GM23338 (cell line): ENCODE measurements around the gene SLC9A9. TPM values are rescaled to one million over a fixed set of nuclear protein-coding genes. Genes with fewer than 3 reads are reported as not detected.

Source experiments
- ATAC-seq: fragments of 200-7000 bp; cut with Tn5 transposase; 3 replicates; pipeline ENCODE4 v1.9.1; 2020
- DNase-seq: peaks from one replicate; pipeline ENCODE4 v3.0.0-alpha.2; 2015; ENCODE audit warnings: low spot score
- H2AFZ ChIP-seq: fragments of 200-600 bp; sonication (generic); 2 replicates; pipeline ENCODE4 v1.8.0; 2016; ENCODE audit warnings: antibody characterized with exemption, mild to moderate bottlenecking, moderate library complexity
- H3F3A ChIP-seq: fragments of 200-600 bp; sonication (generic); replicated peaks from 2 replicates; pipeline ENCODE4 v1.8.0; 2017; ENCODE audit warnings: antibody characterized with exemption, mixed run types, low read depth
- H3K27ac ChIP-seq: fragments of 200-600 bp; sonication (generic); 2 replicates; pipeline ENCODE4 v1.6.1; 2016; ENCODE audit warnings: low read depth
- H3K27me3 ChIP-seq: fragments of 200-600 bp; sonication (generic); 2 replicates; pipeline ENCODE4 v1.8.0; 2016; ENCODE audit warnings: mild to moderate bottlenecking, mixed run types, moderate library complexity; ENCODE audit not compliant: insufficient read depth
- H3K36me3 ChIP-seq: fragments of 200-600 bp; sonication (generic); 2 replicates; pipeline ENCODE4 v1.8.0; 2016; ENCODE audit warnings: mild to moderate bottlenecking; ENCODE audit not compliant: insufficient read depth
- H3K4me1 ChIP-seq: fragments of 200-600 bp; sonication (generic); 2 replicates; pipeline ENCODE4 v1.8.0; 2016; ENCODE audit warnings: mild to moderate bottlenecking, moderate library complexity; ENCODE audit not compliant: insufficient read depth
- H3K4me2 ChIP-seq: fragments of 200-600 bp; sonication (generic); 2 replicates; pipeline ENCODE4 v1.7.1; 2017; ENCODE audit warnings: mixed run types
- H3K4me3 ChIP-seq: fragments of 200-600 bp; sonication (generic); 2 replicates; pipeline ENCODE4 v1.6.1; 2016; ENCODE audit warnings: mixed run types
- H3K79me2 ChIP-seq: fragments of 200-600 bp; sonication (generic); replicated peaks from 2 replicates; pipeline ENCODE4 v1.8.0; 2017; ENCODE audit warnings: mild to moderate bottlenecking; ENCODE audit not compliant: insufficient read depth
- H3K9me2 ChIP-seq: fragments of 200-600 bp; sonication (generic); 2 replicates; pipeline ENCODE4 v1.8.0; 2017; ENCODE audit not compliant: insufficient read depth
- H4K20me1 ChIP-seq: fragments of 200-600 bp; sonication (generic); replicated peaks from 2 replicates; pipeline ENCODE4 v1.8.0; 2017; ENCODE audit warnings: mild to moderate bottlenecking; ENCODE audit not compliant: insufficient read depth
- H3K27ac Mint-ChIP-seq: 2 replicates; pipeline ENCODE4 v1.8.0; 2020; ENCODE audit warnings: inconsistent platforms, mild to moderate bottlenecking, moderate library complexity, mixed read lengths
- H3K27me3 Mint-ChIP-seq: 3 replicates; pipeline ENCODE4 v1.8.0; 2022; ENCODE audit warnings: low read depth, mild to moderate bottlenecking, moderate library complexity, mixed read lengths, inconsistent platforms; ENCODE audit not compliant: insufficient read depth, poor library complexity
- H3K36me3 Mint-ChIP-seq: 3 replicates; pipeline ENCODE4 v1.8.0; 2021; ENCODE audit warnings: low read depth, mild to moderate bottlenecking, inconsistent platforms, moderate library complexity, mixed read lengths
- H3K4me1 Mint-ChIP-seq: 3 replicates; pipeline ENCODE4 v1.8.0; 2020; ENCODE audit warnings: mild to moderate bottlenecking, inconsistent platforms, mixed read lengths
- H3K4me3 Mint-ChIP-seq: 3 replicates; pipeline ENCODE4 v1.8.0; 2021; ENCODE audit warnings: moderate library complexity, mild to moderate bottlenecking, inconsistent platforms, mixed read lengths
- H3K9me3 Mint-ChIP-seq: 3 replicates; pipeline ENCODE4 v1.8.0; 2020; ENCODE audit warnings: moderate library complexity, mild to moderate bottlenecking, inconsistent platforms, mixed read lengths
- CREB1 ChIP-seq: fragments of 250-450 bp; sonication (Bioruptor Pico); IDR thresholded peaks from 2 replicates; pipeline ENCODE4 v1.5.0; 2020; ENCODE audit warnings: low read depth, mild to moderate bottlenecking, moderate library complexity
- CTCF ChIP-seq, 2 experiments: fragments of 200-600 bp in 1 of 2; sonication (generic) in 1 of 2; conservative IDR thresholded peaks; 2 replicates each; pipeline versions ENCODE4 v1.5.1 to v1.6.1; 2016 to 2017; ENCODE audit warnings: antibody characterized with exemption in 2 of 2, low read depth in 2 of 2, mild to moderate bottlenecking in 2 of 2, moderate library complexity in 1 of 2
- ETS1 ChIP-seq: IDR thresholded peaks from 2 replicates; pipeline ENCODE4 v1.6.1; 2016; ENCODE audit warnings: antibody characterized with exemption
- EZH2 ChIP-seq: fragments of 200-600 bp; sonication (generic); IDR thresholded peaks from one replicate; pipeline ENCODE4 v1.8.0; 2017; ENCODE audit warnings: antibody characterized with exemption, mild to moderate bottlenecking, low read depth; ENCODE audit not compliant: unreplicated experiment
- EZH2phosphoT487 ChIP-seq: fragments of 200-600 bp; sonication (generic); IDR thresholded peaks from one replicate; pipeline ENCODE4 v1.8.1; 2018; ENCODE audit warnings: antibody characterized with exemption; ENCODE audit not compliant: unreplicated experiment
- JUNB ChIP-seq: IDR thresholded peaks from one replicate; pipeline ENCODE4 v1.6.1; 2016; ENCODE audit warnings: antibody characterized with exemption; ENCODE audit not compliant: unreplicated experiment
- NANOG ChIP-seq: IDR thresholded peaks from 2 replicates; pipeline ENCODE4 v1.6.1; 2016; ENCODE audit warnings: antibody characterized with exemption, borderline replicate concordance
- POLR2AphosphoS5 ChIP-seq: IDR thresholded peaks from 2 replicates; pipeline ENCODE4 v1.6.1; 2016; ENCODE audit warnings: antibody characterized with exemption, low read depth
- REST ChIP-seq: IDR thresholded peaks from one replicate; pipeline ENCODE4 v1.6.1; 2018; ENCODE audit warnings: antibody characterized with exemption; ENCODE audit not compliant: unreplicated experiment
- STAT1 ChIP-seq: IDR thresholded peaks from one replicate; pipeline ENCODE4 v1.6.1; 2016; ENCODE audit warnings: antibody characterized with exemption; ENCODE audit not compliant: unreplicated experiment
- ZNF114 ChIP-seq: fragments of 250-450 bp; sonication (Bioruptor Pico); IDR thresholded peaks from 2 replicates; pipeline ENCODE4 v1.5.0; 2020; ENCODE audit warnings: mild to moderate bottlenecking, moderate library complexity
- ZNF331 ChIP-seq: fragments of 250-450 bp; sonication (Bioruptor Pico); IDR thresholded peaks from 2 replicates; pipeline ENCODE4 v1.5.0; 2020; ENCODE audit warnings: low read depth, mild to moderate bottlenecking, moderate library complexity
- polyA plus RNA-seq: library from polyadenylated mRNA; unstranded; fragments of >200 nt; fragmentation: Nextera tagmentation; extraction: Ambion mirVana; gene quantifications from 2 replicates; pipeline ENCODE4 v1.2.1, GENCODE V29; 2016
- total RNA-seq: library from RNA; depleted of rRNA; stranded (reverse); fragments of >200 nt; shearing (Covaris generic); gene quantifications from 2 replicates; pipeline ENCODE4 v1.2.3, GENCODE V29; 2014
- TF ChIP-seq, protein P1 (sequence below): fragments of 250-450 bp; sonication (Bioruptor Pico); IDR thresholded peaks from 2 replicates; pipeline ENCODE4 v1.5.0; 2020; ENCODE audit warnings: mild to moderate bottlenecking, moderate library complexity

The SLC9A9 gene
- total and polyA plus RNA-seq, 2 experiments from 2014 or later, result 1.3 to 1.6 TPM

- no peaks in the 10 kb centered on the region for H3F3A ChIP-seq
- peaks cover 23% of the 10 kb centered on the region for H3K4me1 ChIP-seq
- ATAC-seq (no peak), DNase-seq (no peak)
- H2AFZ ChIP-seq, result peak overlapping the region; percentile 67
- H3K27me3 ChIP-seq, result no peaks in the 10 kb centered on the region
- no peak overlapping the region for H3K4me2 ChIP-seq
- Mint-ChIP-seq H3K27me3 (peaks cover 6% of the 10 kb centered on the region), H3K4me3 (no peak overlapping the region), H3K4me1 (peaks cover 31% of the 10 kb centered on the region), H3K9me3 (no peaks in the 10 kb centered on the region), H3K36me3 (no peaks in the 10 kb centered on the region), H3K27ac (peak overlapping the region; percentile 8; the same call in 1 of the 2 replicates)
- no peaks in the 10 kb centered on the region for H4K20me1 ChIP-seq
- H3K9me2 ChIP-seq, result peaks cover 12% of the 10 kb centered on the region; the same call in 1 of the 2 replicates
- H3K27ac ChIP-seq, result no peak overlapping the region
- TF ChIP-seq, protein P1, sequence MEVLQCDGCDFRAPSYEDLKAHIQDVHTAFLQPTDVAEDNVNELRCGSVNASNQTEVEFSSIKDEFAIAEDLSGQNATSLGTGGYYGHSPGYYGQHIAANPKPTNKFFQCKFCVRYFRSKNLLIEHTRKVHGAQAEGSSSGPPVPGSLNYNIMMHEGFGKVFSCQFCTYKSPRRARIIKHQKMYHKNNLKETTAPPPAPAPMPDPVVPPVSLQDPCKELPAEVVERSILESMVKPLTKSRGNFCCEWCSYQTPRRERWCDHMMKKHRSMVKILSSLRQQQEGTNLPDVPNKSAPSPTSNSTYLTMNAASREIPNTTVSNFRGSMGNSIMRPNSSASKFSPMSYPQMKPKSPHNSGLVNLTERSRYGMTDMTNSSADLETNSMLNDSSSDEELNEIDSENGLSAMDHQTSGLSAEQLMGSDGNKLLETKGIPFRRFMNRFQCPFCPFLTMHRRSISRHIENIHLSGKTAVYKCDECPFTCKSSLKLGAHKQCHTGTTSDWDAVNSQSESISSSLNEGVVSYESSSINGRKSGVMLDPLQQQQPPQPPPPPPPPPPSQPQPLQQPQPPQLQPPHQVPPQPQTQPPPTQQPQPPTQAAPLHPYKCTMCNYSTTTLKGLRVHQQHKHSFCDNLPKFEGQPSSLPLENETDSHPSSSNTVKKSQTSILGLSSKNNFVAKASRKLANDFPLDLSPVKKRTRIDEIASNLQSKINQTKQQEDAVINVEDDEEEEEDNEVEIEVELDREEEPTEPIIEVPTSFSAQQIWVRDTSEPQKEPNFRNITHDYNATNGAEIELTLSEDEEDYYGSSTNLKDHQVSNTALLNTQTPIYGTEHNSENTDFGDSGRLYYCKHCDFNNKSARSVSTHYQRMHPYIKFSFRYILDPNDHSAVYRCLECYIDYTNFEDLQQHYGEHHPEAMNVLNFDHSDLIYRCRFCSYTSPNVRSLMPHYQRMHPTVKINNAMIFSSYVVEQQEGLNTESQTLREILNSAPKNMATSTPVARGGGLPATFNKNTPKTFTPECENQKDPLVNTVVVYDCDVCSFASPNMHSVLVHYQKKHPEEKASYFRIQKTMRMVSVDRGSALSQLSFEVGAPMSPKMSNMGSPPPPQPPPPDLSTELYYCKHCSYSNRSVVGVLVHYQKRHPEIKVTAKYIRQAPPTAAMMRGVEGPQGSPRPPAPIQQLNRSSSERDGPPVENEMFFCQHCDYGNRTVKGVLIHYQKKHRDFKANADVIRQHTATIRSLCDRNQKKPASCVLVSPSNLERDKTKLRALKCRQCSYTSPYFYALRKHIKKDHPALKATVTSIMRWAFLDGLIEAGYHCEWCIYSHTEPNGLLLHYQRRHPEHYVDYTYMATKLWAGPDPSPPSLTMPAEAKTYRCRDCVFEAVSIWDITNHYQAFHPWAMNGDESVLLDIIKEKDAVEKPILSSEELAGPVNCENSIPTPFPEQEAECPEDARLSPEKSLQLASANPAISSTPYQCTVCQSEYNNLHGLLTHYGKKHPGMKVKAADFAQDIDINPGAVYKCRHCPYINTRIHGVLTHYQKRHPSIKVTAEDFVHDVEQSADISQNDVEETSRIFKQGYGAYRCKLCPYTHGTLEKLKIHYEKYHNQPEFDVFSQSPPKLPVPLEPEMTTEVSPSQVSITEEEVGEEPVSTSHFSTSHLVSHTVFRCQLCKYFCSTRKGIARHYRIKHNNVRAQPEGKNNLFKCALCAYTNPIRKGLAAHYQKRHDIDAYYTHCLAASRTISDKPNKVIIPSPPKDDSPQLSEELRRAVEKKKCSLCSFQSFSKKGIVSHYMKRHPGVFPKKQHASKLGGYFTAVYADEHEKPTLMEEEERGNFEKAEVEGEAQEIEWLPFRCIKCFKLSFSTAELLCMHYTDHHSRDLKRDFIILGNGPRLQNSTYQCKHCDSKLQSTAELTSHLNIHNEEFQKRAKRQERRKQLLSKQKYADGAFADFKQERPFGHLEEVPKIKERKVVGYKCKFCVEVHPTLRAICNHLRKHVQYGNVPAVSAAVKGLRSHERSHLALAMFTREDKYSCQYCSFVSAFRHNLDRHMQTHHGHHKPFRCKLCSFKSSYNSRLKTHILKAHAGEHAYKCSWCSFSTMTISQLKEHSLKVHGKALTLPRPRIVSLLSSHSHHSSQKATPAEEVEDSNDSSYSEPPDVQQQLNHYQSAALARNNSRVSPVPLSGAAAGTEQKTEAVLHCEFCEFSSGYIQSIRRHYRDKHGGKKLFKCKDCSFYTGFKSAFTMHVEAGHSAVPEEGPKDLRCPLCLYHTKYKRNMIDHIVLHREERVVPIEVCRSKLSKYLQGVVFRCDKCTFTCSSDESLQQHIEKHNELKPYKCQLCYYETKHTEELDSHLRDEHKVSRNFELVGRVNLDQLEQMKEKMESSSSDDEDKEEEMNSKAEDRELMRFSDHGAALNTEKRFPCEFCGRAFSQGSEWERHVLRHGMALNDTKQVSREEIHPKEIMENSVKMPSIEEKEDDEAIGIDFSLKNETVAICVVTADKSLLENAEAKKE (CRISPR knock-in tag), result no peak
- TF ChIP-seq EZH2phosphoT487 (no peak), EZH2 (no peak), ZNF114 (no peak), CREB1 (CRISPR knock-in tag) (no peak), REST (no peak), POLR2AphosphoS5 (no peak), JUNB (no peak), ZNF331 (CRISPR knock-in tag) (no peak), STAT1 (no peak), NANOG (no peak), CTCF (conservative IDR thresholded peaks at IDR 0.05; ENCODE audit: low read depth in 2 of 2) (no peak), ETS1 (no peak)
- H3K36me3 ChIP-seq, result no peaks in the 10 kb centered on the region
- H3K79me2 ChIP-seq, result no peaks in the 10 kb centered on the region
- H3K4me3 ChIP-seq, result no peak overlapping the region
These were observed 436 bp upstream of the SLC9A9 start for GRCh38 chr3:143848704-143849103.
